GM21526 (cell line): ENCODE results near the gene GTF2H2.
"Not testable (repeated sequence)": the region's sequence is repeated elsewhere in the genome, so short reads cannot be mapped to it uniquely, and the experiment has no call there.

ENCODE experiments used
- ATAC-seq: cut with Tn5 transposase; IDR thresholded peaks from one replicate; pipeline ENCODE4 v1.9.1; 2021; ENCODE audit warnings: moderate library complexity; ENCODE audit not compliant: unreplicated experiment, low FRiP score

Gene GTF2H2

DNA sequence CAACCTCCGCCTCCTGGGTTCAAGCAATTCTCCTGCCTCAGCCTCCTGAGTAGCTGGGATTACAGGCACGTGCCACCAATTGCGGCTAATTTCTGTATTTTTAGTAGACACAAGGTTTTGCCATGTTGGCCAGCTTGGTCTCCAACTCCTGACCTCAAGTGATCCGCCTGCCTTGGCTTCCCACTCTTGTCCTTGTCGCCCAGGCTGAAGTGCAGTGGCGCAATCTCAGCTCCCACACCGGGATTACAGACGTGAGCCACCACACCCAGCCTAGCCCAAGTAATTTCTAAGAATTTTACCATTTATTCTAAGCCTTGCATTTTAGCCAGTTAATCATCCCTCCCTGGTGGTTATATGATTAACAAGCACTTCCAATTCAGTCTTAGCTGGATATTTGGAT is 53.3 kb downstream of the GTF2H2 start:
- ATAC-seq: no peak

DNA sequence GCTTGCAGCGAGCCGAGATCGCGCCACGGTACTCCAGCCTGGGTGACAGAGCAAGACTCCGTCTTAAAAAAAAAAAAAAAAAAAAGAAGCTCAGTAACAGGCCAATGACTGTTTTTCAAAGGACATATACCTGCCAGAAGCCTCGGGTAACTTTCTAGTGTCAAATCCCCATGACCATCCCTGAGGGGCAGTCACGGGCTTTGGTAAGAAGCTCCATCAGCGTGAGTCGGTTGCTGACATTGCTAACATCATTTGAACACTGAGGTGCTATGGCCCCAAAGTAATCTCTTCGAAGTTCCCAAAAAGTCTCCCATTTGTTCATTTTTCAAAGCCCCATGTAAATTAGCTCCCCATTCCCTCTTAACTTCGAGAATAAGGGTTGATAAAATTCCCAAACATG is 53.9 kb downstream of the GTF2H2 start:
- no peak for ATAC-seq

DNA sequence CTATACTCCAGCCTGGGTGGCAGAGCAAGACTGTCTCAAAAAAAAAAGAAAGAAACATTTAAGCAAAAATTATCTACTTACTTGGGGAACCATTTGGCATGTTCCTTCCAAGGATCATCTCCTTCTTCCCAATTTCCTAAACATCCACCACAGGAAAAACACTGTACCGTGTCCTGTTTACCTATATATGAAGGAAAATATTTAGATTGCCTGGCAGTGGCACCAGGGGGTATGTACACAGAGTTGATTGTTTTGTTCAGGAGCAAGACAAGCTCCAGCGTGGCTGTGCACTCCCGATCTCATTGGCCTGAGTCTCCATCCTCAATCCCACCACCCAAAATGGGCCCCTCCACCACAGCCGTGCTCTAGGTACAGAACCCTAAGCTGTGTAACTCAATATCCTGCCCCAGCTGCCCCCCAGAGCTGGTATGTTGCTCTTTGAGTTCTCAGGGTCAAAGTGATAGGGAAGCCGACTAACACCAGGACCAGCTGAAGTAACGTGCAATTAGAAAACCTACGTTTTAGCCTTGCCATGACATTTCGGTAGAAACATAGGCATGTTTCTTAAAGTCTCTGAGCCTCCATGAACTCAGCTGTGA is 56.2 kb downstream of the GTF2H2 start:
- ATAC-seq: no peak

GRCh38 chr5:71006983-71007382 is 60.5 kb downstream of the GTF2H2 start:
- not testable (repeated sequence) for ATAC-seq
